HFF-Myc (cell line): ENCODE measurements around the gene LGALSL.

ENCODE experiments used
- DNase-seq: peaks from one replicate; pipeline ENCODE4 v3.0.0-alpha.2; 2011; ENCODE audit warnings: low read depth; ENCODE audit errors: extremely low read depth
- H3K4me3 ChIP-seq: replicated peaks from 2 replicates; pipeline ENCODE4 v1.5.1; 2011; ENCODE audit warnings: low read depth, mild to moderate bottlenecking, control low read depth, low read length
- TF ChIP-seq, protein P1 (sequence below): IDR thresholded peaks from 2 replicates; pipeline ENCODE4 v1.5.1; 2012; ENCODE audit warnings: mild to moderate bottlenecking, low read depth, low read length, control low read depth; ENCODE audit errors: missing control alignments

Gene LGALSL

DNA sequence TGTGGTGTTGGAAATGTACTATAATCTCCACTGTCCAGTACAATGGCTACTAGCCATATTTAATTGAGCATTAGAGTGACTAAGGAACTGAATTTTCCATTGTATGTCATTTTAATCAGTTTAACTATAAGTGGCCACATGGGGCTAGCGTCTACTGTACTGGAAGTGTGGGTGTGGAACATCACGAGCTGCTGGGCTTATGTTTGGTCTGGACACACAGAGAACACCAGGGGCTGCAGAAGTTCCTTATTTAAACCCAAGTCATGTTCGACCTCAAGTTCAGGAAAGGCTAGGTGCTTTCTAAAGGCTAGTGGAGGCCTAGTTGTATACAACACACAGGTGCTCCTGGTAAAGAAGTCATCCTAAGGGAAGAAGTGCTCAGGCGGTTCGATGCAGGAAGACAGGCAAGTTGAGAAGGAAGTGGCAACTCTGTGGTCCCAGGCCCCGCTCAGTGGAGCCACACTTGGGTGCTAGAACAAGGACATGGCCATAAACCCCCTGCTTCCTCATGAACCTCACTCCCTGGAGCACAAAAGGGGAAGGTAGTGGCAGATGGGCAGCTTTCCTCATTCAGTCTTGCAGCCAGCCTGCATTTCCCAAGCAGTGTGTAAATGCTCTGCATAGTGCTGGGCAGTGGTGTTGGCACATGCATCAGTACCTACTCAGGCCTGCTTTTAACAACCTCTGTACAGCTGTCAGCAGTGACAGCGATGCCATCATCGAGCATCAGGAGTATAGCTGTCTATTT lies 13.3 kb downstream of the LGALSL start:
- no peak overlapping the region for H3K4me3 ChIP-seq
- TF ChIP-seq, protein P1, sequence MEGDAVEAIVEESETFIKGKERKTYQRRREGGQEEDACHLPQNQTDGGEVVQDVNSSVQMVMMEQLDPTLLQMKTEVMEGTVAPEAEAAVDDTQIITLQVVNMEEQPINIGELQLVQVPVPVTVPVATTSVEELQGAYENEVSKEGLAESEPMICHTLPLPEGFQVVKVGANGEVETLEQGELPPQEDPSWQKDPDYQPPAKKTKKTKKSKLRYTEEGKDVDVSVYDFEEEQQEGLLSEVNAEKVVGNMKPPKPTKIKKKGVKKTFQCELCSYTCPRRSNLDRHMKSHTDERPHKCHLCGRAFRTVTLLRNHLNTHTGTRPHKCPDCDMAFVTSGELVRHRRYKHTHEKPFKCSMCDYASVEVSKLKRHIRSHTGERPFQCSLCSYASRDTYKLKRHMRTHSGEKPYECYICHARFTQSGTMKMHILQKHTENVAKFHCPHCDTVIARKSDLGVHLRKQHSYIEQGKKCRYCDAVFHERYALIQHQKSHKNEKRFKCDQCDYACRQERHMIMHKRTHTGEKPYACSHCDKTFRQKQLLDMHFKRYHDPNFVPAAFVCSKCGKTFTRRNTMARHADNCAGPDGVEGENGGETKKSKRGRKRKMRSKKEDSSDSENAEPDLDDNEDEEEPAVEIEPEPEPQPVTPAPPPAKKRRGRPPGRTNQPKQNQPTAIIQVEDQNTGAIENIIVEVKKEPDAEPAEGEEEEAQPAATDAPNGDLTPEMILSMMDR = no peak
- DNase-seq = no peak

DNA sequence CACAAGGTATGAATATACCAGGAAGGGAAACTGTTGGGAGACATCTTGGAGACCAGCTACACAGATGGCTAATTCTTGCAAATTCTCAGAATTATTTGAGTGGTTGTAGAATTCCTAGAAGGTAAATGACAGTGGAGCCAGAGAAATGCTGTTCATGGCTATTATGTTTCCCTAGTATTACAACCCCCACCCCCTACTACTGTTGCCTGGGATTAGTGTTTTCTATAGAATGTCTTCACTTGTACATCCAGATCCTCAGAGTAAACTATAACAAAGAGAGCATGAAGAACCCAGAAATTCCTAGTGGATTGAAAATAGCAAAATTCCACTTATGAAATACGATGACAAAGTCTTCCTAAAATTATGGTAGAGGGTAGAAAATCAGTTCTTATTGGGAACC lies 15.3 kb downstream of the LGALSL start:
- H3K4me3 ChIP-seq = no peak overlapping the region
- TF ChIP-seq, protein P1 = no peak
- no peak for DNase-seq

DNA sequence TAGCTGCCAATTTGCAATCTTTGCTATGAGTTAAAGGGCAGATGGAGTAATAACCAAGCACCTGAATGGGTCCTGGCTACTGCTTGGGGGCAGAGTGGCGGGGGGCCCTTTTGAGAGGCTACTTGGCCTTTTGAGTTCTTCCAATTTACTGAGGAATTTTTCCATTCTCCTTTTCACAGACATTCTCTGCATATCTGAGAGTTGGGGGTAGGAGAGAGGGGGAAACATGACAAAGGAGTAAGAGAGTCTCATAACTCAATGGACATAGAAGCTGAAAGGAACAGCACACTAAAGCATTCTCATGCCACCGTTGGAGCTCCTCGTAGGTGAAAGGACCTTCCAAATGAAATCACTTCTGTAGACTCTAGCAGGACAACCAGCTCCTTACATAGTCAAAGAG lies 16.1 kb downstream of the LGALSL start:
- DNase-seq = no peak
- H3K4me3 ChIP-seq = no peak overlapping the region
- TF ChIP-seq, protein P1 = no peak

DNA sequence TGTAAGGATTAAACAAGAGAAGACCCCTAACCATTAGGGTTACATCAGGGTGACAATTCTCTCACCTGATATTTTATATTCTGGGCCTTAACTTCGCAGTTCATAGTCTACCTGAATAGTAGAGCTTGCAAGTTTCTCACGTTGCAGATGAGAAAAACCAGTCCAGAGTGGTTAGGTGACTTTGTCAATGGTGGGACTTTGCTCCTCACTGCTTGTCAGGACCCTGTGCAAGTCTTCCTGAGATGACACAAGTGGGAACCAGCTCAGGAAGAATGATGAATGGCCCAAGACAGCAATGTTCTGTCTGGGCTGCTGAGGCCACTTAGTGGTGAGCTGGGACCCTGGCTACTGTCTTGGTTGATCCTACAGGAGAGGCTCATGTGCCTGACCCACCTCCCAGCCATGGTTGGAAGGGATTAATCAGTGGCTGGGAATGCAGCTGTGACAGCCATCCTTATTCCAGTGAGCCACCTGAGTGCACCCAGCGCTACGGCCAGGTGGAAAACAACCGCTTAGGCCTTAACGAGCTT lies 16.9 kb downstream of the LGALSL start:
- TF ChIP-seq, protein P1 = no peak
- H3K4me3 ChIP-seq = no peak overlapping the region
- DNase-seq = no peak

DNA sequence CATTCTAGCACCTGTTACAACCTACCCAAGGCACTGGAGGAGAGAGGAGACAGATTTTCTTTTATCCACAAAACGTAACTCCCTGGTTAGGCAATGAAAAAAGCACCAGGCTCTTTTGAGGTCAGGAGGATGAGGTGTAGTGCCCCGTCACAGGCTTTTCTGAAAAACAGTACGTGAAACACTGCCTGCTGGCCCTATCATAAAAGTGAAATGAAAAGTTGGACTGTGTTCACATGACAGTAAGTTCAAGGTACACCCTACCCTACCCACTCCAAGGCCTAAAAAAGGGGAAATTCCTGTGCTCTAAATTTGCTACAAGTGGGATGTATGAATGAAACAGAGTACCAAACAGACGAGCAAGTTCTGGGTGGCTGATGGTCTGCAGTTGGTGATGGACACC lies 17.6 kb downstream of the LGALSL start:
- H3K4me3 ChIP-seq = no peak overlapping the region
- DNase-seq = no peak
- TF ChIP-seq, protein P1 = no peak

DNA sequence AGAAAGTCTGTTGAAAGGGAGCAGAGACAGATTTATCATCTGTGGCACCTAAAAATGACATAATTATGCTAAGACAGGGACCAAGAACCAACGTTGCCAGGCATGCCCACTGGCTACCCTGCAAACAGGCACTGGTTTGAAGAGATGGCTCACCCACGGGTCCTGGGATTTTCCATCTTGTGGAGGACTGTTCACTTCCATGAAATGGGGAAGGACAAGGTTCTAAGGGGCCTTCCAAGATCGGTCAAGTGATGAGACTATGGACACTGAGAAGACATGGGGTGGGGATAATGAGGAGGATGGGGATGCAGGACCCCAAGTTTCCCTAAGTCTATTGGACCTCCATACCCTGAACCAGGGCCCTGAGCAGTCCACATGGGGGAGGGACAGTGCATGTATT lies 18.9 kb downstream of the LGALSL start:
- DNase-seq = no peak
- TF ChIP-seq, protein P1 = no peak
- H3K4me3 ChIP-seq = no peak overlapping the region
